ENCODE data around the gene DEAF1.
"Not testable (repeated sequence)": the region's sequence is repeated elsewhere in the genome, so short reads cannot be mapped to it uniquely, and the experiment has no call there.

DEAF1 gene

GRCh38 chr11:694563-695287, at the start of gene DEAF1:
Gene DEAF1 (minus strand): TSS chr11:695222. CDS start chr11:695047, 175 bp downstream.
- DNase-seq (ENCODE audit: low spot score) = peak; percentile 96

GRCh38 chr11:742571-743201, 47.7 kb upstream of the DEAF1 start:
- DNase-seq (ENCODE audit: low spot score) = no peak

GRCh38 chr11:742156-742546, 47.1 kb upstream of the DEAF1 start:
- no peak for DNase-seq (ENCODE audit: low spot score)

GRCh38 chr11:737899-738298, 42.9 kb upstream of the DEAF1 start:
- DNase-seq (ENCODE audit: low spot score) = not testable (repeated sequence)

GRCh38 chr11:737366-737765, 42.3 kb upstream of the DEAF1 start:
- no peak for DNase-seq (ENCODE audit: low spot score)

- DNase-seq (ENCODE audit: low spot score) = not testable (repeated sequence)
Observed at GRCh38 chr11:734541-734940, 39.5 kb upstream of the DEAF1 start.

- no peak for DNase-seq (ENCODE audit: low spot score)
Observed at GRCh38 chr11:733072-733471, 38.0 kb upstream of the DEAF1 start.

- no peak for DNase-seq (ENCODE audit: low spot score)
Observed at GRCh38 chr11:729492-730074, 34.6 kb upstream of the DEAF1 start.

GRCh38 chr11:728901-729491, 34.0 kb upstream of the DEAF1 start:
- DNase-seq (ENCODE audit: low spot score) = no peak

GRCh38 chr11:727859-728748, 33.1 kb upstream of the DEAF1 start:
- DNase-seq (ENCODE audit: low spot score) = no peak

- DNase-seq (ENCODE audit: low spot score) = no peak
Observed at GRCh38 chr11:727281-727701, 32.3 kb upstream of the DEAF1 start.

- no peak for DNase-seq (ENCODE audit: low spot score)
Observed at GRCh38 chr11:726278-727220, 31.5 kb upstream of the DEAF1 start.

GRCh38 chr11:725624-726202, 30.7 kb upstream of the DEAF1 start:
- no peak for DNase-seq (ENCODE audit: low spot score)

GRCh38 chr11:724778-725386, 29.9 kb upstream of the DEAF1 start:
- DNase-seq (ENCODE audit: low spot score) = no peak

- no peak for DNase-seq (ENCODE audit: low spot score)
Observed at GRCh38 chr11:724049-724777, 29.2 kb upstream of the DEAF1 start.

- peak; percentile 58 for DNase-seq (ENCODE audit: low spot score)
Observed at GRCh38 chr11:723120-723883, 28.3 kb upstream of the DEAF1 start.

GRCh38 chr11:722346-722811, 27.4 kb upstream of the DEAF1 start:
- DNase-seq (ENCODE audit: low spot score) = no peak

- DNase-seq (ENCODE audit: low spot score) = no peak
Observed at GRCh38 chr11:721741-722345, 26.8 kb upstream of the DEAF1 start.

All from kidney capillary endothelial cell (primary cell).